ENCODE data around the gene TAF4B.
"Not testable (repeated sequence)": the region's sequence is repeated elsewhere in the genome, so short reads cannot be mapped to it uniquely, and the experiment has no call there.

TAF4B gene

DNA sequence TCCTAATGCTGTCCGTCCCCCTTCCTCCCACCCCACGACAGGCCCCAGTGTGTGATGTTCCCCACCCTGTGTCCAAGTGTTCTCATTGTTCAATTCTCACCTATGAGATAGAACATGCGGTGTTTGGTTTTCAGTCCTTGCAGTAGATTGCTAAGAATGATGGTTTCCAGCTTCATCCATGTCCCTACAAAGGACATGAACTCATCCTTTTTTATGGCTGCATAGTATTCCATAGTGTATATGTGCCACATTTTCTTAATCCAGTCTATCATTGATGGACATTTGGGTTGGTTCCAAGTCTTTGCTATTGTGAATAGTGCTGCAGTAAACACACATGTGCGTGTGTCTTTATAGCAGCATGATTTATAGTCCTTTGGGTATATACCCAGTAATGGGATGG is 12.5 kb downstream of the TAF4B start:
- not testable (repeated sequence) for DNase-seq (ENCODE audit: low spot score)

DNA sequence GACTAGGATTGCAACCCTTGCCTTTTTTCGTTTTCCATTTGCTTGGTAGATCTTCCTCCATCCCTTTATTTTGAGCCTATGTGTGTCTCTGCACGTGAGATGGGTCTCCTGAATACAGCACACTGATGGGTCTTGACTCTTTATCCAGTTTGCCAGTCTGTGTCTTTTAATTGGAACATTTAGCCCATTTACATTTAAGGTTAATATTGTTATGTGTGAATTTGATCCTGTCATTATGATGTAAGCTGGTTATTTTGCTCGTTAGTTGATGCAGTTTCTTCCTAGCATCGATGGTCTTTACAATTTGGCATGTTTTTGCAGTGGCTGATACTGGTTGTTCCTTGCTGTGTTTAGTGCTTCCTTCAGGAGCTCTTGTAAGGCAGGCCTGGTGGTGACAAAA is 16.1 kb downstream of the TAF4B start:
- DNase-seq (ENCODE audit: low spot score), result not testable (repeated sequence)

DNA sequence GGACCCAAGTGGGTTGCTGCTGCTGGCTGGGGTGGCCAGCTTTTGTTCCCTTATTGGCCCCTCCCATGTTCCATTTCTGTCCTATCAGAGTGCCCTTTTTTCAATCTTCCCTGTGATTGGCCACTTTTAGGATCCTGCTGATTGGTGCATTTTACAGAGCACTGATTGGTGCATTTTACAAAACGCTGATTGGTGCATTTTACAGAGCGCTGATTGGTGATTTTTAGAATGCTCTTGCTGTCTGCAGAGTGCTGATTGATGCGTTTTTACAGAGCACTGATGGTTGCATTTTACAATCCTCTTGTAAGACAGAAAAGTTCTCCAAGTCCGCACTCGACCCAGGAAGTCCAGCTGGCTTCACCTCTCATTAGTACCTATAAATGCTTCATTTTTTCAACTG is 19.2 kb downstream of the TAF4B start:
- DNase-seq (ENCODE audit: low spot score), result not testable (repeated sequence)

DNA sequence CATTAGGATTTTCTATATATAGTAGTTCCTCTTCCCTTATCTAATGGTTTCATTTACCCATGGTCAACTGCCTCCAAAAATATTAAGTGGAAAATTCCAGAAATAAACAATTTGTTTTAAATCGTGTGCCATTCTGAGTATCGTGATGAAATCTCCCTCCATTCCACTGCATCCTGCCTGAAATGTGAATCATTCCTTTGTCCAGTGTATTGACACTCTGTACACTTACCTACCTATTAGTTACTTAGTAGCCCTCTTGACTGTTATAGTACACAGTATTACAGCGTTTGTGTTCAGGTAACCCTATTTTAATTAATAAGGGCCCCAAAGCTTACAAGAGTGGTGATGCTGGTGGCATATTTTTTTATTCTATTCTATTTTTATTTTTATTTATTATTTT is 26.2 kb downstream of the TAF4B start:
- DNase-seq (ENCODE audit: low spot score), result no peak

DNA sequence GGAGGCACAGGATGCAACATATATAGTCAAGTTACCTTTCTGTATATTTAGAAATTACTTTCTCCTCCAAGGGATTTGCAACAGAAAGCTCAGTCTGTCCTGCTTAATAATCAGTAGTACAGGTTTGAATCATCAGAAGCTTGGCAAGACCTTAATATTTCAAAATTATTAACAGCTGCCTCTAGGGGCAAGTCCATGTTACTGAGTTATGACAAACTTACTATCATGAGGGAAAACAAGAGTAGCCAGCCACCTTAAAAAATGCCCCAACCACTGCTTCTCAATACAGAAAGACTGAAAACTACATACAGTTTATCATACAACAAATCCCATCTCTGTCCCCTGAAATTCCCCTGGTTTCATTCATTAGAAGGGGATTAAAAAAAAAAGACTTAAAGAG is 28.6 kb downstream of the TAF4B start:
- DNase-seq (ENCODE audit: low spot score), result not testable (repeated sequence)

DNA sequence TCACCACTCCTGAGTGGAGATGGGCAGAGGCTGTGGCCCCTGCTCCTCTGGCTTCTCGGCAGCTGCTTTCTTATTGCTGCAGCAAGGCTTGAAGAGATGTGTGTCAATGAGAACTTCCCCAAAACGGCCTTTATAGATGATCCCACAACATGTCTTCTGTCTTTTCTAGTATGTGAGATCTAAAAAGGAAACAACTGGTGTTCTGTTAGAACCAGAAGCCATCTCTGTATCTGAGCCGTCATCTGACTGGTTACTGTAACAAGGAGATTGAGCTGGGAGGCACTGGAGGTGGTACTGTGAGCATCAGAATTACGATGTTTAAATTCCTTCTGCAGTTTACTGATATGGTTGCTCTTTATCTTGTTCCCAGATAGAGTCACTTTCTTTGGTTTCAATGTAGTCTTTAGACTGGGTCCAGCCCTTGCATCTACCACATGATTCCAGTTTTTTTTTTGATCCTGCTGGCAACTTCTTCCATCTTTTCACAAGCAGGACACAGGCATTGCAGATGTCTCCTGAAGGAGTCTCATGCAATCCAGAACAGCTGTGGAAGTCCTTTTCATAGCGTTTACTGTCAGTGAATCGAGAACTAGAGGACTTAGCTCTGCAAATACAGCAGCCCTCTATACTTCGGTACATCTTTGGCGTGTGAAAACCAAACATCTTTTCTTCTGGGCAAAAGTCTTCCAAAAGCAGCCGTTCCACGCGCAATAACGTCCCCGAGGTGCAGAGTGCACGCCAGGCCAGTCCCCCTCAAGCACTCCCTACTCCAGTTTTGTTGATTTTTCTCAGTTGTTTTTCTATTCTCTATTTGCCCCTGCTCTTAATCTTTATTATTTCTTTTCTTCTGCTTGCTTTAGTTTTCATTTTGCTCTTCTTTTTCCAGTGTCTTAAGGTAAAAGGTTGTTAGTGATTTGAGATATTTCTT is 29.7 kb downstream of the TAF4B start:
- DNase-seq (ENCODE audit: low spot score), result no peak

DNA sequence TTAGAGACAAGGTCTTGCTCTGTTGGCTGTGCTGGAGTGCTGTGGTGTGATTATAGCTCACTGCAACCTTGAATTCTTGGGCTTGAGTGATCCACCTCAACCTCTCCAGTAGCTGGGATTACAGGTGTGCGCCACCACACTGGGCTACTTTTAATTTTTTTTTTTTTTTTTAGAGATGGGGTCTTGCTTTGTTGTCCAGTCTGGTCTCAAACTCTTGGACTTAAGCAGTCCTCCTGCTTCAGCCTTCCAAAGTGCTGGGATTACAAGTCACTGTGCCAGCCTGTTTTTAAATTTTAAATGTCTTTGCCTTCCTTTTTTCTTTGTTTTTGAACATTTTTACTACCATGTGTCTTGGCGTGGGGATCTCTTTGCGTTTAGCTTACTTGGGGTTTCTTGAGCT is 32.5 kb downstream of the TAF4B start:
- DNase-seq (ENCODE audit: low spot score), result no peak

DNA sequence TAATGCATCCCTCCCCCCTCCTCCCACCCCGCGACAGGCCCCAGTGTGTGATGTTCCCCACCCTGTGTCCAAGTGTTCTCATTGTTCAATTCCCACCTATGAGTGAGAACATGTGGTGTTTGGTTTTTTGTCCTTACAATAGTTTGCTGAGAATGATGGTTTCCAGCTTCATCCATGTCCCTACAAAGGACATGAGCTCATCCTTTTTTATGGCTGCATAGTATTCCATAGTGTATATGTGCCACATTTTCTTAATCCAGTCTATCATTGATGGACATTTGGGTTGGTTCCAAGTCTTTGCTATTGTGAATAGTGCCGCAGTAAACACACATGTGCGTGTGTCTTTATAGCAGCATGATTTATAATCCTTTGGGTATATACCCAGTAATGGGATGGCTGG is 33.2 kb downstream of the TAF4B start:
- not testable (repeated sequence) for DNase-seq (ENCODE audit: low spot score)

DNA sequence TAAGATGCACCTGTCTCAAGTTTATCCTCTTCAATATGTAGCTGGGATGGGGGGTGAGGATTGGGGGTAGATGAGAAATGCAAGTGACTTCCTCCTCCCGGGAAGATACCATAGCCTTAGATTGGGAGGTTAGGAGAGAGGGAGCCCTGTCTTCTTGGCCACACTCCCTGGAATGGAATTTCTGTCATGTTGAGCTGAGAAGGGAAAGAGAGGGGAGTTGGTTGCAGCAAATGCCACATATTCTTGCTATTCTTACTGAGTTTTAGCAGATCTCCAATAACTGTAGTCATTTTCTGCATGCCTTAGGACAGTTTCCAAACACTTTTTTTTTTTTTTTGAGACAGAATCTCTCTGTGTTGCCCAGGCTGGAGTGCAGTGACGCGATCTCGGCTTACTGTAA is 35.9 kb downstream of the TAF4B start:
- DNase-seq (ENCODE audit: low spot score), result no peak

DNA sequence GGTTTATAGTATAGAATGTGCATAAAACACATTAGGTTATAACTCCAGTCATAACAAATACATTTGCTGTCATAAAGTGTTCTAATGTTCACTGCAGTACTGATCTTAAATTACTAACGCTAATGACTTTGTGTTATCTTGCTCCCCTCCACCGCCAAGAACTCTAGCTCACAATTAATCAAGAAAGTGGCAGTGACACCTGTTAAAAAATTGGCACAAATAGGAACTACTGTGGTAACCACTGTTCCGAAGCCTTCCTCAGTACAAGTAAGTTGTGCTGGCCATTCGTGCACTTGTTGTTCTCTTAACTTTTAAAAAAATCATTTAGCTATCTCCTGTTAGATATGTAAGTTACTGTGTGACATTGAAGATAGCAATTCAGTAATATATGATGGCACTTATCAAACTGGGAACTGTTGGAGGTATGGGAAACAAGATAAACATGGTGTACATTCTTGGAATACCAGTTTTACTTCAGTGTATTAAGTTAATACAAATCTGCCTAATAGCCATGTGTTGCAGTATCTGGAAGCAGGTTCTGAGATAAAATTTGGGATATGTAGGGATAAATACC is 41.2 kb downstream of the TAF4B start:
- no peak for DNase-seq (ENCODE audit: low spot score)

DNA sequence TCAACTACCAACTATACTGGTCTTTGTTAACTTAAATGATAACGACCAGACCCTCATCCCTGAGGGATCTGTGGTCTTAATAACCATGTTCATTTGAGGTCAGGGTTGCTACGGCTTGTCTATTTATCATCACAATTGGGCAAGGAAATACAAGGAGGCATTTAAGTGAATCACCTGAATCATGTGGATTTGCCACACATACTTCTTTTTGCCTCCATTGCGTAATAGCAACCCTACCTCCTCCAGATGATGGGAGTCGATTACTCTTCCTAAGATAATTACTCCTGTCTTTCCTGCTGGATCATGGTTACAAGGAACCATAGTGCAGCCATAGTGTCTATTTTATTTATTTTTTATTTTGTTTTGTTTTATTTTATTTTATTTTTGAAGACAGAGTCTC is 42.2 kb downstream of the TAF4B start:
- no peak for DNase-seq (ENCODE audit: low spot score)

DNA sequence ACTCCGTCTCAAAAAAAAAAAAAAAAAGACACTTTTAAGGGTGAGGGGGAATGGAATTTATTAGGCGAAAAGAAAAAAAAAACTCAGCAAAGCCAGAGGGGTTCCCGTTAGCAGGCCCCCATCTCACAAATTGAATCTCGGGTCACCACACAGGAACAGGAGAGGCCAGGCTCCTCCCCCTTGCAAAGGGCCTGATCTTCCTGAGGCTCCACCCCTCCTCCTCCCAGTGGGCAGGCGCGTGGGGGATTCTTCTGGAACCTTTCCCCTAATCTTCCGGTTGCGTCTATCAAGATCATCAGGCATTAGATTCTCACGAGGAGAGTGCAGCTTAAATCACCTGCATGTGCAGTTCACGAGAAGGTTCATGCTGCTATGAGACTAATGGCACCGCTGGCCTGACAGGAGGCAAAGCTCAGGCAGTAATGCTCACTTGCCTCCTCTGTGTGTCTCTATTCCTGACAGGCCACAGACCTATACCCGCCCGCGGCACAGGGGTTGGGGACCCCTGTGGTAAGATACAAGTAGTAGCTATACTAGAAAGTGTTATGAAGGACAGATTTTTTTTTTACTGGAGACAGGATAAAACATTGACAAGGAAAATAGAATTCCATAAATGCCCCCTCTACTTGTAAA is 45.8 kb downstream of the TAF4B start:
- no peak for DNase-seq (ENCODE audit: low spot score)

DNA sequence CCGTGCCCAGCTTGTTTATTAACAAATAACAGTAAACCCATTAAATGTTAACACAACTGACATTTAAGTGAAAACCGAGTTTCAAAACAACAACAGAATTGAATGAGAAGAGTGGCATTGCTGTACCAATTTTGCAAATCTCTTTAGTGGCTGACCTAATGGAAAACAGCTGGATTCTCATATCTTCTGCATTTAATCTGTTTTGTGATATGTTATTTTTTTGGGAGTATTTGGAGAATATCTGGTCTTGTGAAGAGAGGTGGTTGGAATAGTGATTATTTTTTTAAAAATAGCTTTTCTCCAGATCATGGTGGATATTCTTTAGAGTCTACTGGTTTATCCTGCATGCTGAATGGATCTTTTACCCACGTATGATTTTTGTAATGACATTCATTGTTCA is 51.1 kb downstream of the TAF4B start:
- DNase-seq (ENCODE audit: low spot score), result no peak

DNA sequence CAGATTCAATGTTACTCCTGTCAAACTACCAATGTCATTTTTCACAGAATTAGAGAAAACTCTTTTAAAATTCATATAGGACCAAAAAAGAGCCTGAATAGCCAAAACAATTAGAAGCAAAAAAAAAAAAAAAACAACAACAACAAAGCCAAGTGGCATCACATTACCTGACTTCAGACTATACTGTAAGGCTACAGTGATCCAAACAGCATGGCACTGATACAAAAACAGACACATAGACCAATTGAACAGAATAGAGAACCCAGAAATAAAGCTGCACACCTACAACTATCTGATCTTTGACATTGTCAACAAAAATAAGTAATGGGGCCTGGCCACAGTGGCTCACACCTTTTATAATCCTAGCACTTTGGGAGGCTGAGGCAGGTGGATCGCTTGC is 53.2 kb downstream of the TAF4B start:
- no peak for DNase-seq (ENCODE audit: low spot score)

DNA sequence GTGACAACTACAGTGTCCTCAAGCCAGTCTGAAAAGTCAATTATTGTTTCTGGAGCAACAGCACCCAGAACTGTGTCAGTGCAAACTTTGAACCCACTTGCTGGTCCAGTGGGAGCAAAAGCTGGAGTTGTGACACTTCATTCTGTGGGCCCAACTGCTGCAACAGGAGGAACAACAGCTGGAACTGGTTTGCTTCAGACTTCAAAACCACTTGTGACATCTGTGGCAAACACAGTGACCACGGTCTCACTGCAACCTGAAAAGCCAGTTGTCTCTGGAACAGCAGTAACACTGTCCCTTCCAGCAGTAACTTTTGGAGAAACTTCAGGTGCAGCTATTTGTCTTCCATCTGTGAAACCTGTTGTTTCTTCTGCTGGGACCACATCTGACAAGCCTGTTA is 59.8 kb downstream of the TAF4B start:
- DNase-seq (ENCODE audit: low spot score), result no peak

DNA sequence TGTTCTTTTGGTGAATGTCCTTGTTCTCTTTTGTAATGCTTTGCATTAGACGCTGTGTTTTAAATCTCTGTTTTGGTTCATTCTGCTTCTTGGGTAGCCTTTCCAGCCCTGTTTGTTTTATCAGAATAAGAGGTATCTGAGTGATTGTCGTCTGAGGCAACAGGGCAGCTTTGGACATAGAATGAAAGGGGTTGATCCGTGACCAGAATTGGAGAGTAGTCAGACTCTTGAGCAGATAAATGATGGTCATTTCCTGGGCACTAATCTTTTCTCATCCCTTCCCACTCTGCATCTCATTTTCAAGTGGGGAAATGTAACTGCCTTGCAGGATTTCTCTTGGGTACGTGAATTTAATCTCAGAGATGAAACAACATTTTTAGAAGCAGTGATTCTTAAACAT is 61.4 kb downstream of the TAF4B start:
- no peak for DNase-seq (ENCODE audit: low spot score)

DNA sequence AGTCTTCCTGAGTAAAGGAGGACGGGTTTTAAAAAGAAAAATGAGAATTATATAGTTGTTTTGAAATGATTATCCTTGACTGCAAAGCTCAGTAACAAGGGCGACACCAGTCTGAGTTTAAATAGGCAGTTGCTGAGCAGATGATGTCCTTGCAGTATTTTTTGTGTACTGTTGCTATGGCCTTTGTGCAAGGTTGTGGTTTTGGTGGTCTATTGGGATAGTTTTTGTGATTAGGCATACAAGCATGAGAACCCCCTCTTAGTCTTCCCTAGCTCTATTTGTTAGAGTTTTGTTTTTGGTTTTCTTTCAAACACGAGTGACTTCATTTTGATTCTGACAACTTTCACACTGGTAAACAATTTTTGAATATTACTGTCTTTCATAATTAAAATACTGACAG is 64.1 kb downstream of the TAF4B start:
- no peak for DNase-seq (ENCODE audit: low spot score)

DNA sequence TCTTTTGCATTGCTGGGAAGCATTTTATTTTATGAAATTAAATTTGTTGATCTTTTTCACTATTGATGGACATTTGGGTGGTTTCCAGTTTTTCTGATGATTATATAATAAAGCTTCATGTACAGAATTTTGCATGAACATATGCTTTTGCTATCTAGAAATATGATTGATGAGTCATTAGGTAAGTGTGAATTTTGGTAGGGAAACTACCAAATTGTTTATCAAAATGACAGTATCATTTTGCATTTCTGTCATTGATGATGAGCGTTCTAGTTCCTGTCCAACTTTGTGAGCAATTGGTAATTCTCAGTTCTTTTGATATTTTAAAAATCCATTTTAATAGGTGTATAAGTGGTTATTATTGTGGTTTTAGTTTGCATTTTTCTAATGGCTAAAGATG is 67.7 kb downstream of the TAF4B start:
- no peak for DNase-seq (ENCODE audit: low spot score)

DNA sequence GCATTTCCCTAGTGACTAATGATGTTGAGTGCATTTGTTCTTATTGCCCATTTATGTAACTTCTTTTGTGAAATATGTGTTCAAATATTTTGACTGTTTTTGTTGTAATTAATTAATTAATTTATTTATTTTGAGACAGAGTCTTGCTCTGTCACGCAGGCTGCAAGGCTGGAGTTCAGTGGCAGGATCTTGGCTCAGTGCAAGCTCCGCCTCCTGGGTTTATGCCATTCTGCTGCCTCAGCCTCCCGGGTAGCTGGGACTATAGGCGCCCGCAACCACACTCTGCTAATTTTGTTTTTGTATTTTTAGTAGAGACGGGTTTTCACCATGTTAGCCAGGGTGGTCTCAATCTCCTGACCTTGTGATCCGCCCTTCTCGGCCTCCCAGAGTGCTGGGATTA is 71.9 kb downstream of the TAF4B start:
- no peak for DNase-seq (ENCODE audit: low spot score)

DNA sequence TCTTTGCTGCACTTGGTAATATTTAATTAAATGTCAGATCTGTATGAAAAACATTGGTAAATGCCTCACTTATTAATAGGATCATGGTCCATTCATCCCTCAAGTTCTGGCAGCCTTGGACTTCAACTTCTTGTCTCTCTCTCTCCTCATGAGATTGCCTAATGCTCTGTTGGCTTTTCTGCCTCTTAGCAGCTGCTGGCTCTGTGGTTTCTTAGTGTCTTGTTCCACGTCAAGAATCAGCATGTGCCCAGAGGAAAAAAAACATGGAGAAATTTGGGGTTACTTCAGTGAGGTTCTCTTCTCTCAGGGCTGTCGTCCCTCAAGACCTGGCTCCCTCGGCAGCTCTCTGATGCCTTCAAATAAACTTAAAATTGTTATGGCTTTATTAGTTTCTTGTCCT is 75.4 kb downstream of the TAF4B start:
- no peak for DNase-seq (ENCODE audit: low spot score)

DNA sequence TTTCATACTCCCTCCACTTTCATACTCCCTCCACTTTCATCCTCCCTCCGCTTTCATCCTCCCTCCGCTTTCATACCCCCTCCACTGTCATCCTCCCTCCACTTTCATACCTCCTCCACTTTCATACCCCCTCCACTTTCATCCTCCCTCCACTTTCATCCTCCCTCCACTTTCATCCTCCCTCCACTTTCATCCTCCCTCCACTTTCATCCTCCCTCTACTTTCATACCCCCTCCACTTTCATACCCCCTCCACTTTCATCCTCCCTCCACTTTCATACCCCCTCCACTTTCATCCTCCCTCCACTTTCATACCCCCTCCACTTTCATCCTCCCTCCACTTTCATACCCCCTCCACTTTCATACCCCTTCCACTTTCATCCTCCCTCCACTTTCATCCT is 77.0 kb downstream of the TAF4B start:
- DNase-seq (ENCODE audit: low spot score), result not testable (repeated sequence)

DNA sequence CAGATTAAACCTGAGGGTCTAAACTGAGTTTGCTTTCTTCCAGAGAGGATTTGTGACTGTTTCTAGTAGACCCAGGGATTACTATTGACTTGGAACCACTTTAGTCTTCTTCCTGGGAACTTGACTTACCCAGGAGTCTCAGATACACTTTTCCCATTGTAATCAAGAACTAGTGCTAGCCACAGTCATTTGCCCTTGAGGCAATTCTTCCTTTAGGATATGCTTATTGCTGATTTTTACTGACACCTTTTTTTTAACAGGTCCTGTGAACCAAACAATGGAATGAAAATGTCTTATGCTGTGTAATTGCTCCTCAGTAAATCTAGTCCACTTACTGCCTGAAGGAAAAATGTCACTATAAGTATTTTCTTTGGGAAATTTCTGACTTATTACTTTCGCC is 78.3 kb downstream of the TAF4B start:
- no peak for DNase-seq (ENCODE audit: low spot score)

DNA sequence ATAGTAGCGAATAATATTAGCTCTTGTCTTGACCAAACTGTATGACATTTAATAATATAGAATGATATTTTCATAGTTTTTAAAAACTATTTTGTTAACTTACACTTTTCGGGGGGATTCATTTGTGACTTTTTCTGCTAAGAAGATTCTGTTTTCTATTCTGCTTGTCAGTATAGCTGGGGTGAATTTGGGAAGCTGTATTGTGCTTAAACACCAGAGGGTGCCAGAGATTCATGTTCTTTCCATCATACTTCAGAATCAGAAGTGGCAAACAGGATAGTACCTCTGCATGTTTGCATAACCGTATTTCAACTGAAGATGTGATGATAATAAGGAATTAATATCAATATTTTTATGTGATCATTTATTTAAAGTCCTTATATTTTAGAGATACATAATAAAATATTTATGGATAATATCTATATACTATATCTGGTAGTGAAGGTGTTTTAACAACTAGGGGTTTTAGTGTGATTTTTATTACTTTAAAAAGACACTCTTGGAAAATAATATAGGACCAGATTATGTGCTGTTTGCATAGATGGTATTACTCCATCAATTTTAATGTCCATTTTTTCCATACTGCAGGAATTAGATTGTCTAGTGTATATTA is 81.0 kb downstream of the TAF4B start:
- DNase-seq (ENCODE audit: low spot score), result peak; percentile 3

All from HuH-7.5 (cell line).